HUES48 (cell line): Measurements from ENCODE around the gene ELOVL6.
"Not testable (repeated sequence)": the region's sequence is repeated elsewhere in the genome, so short reads cannot be mapped to it uniquely, and the experiment has no call there.

Experiments used
- H3K27ac ChIP-seq: one replicate; pipeline ENCODE4 v1.7.0; 2013; ENCODE audit warnings: low read depth, low read length, inconsistent platforms
- H3K27me3 ChIP-seq: 2 replicates; pipeline ENCODE4 v1.6.1; 2013; ENCODE audit warnings: mild to moderate bottlenecking, low read length; ENCODE audit not compliant: control insufficient read depth, insufficient read depth
- H3K36me3 ChIP-seq: 2 replicates; pipeline ENCODE4 v1.6.1; 2013; ENCODE audit warnings: low read length; ENCODE audit not compliant: control insufficient read depth, insufficient read depth
- H3K4me1 ChIP-seq: 2 replicates; pipeline ENCODE4 v1.6.1; 2013; ENCODE audit warnings: mild to moderate bottlenecking, low read length; ENCODE audit not compliant: control insufficient read depth, insufficient read depth
- H3K4me3 ChIP-seq: 2 replicates; pipeline ENCODE4 v1.5.1; 2013; ENCODE audit warnings: mild to moderate bottlenecking, low read depth, low read length
- H3K9ac ChIP-seq: 2 replicates; pipeline ENCODE4 v1.6.1; 2013; ENCODE audit warnings: mild to moderate bottlenecking, low read depth, low read length, moderate library complexity
- H3K9me3 ChIP-seq: 2 replicates; pipeline ENCODE4 v1.6.1; 2013; ENCODE audit warnings: low read length; ENCODE audit not compliant: control insufficient read depth, insufficient read depth

ELOVL6 gene

DNA sequence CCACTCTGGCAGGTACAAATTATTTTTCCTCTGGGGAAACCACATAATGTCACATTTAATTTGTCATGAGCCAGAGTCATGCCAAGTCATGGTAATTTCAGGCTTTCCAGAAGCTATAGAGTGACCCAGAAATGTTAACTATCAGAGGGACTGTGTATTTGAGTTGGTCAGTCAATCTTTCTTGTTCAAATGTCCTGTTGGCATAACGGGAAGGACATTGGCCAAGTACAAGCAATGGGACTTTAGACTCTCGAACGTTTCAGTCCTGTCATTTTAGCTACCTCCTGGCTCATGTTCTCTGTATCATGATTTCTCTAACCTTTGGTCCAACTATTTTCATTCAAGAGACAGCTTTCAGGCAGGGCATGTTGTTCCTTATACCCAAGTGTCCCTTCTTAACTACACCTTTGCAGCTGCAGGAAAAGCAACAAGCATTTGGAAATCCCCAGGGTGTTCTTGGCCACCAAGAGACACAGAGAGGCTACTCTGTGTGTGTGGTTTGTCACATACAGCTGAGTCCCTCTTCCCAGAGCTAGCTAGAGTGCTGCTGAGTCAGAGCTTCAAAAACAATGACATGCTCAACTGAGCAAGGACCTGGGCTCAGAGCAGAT lies 143.2 kb downstream of the ELOVL6 start:
- H3K9ac ChIP-seq: no peak overlapping the region

GRCh38 chr4:110049951-110050925 lies 148.2 kb downstream of the ELOVL6 start:
- Histone ChIP-seq H3K9me3 (no peaks in the 10 kb centered on the region), H3K9ac (no peak overlapping the region), H3K27me3 (no peaks in the 10 kb centered on the region), H3K4me1 (no peaks in the 10 kb centered on the region), H3K27ac (no peak overlapping the region), H3K4me3 (no peak overlapping the region), H3K36me3 (peaks cover 50% of the 10 kb centered on the region)

More for the DNA sequence above, 143.2 kb downstream of the ELOVL6 start:
- H3K9me3 ChIP-seq: no peaks in the 10 kb centered on the region
- H3K4me3 ChIP-seq: no peak overlapping the region
- H3K4me1 ChIP-seq: no peaks in the 10 kb centered on the region
- H3K36me3 ChIP-seq: peaks cover 52% of the 10 kb centered on the region
- H3K27me3 ChIP-seq: no peaks in the 10 kb centered on the region
- H3K27ac ChIP-seq: peak overlapping the region; percentile 69

DNA sequence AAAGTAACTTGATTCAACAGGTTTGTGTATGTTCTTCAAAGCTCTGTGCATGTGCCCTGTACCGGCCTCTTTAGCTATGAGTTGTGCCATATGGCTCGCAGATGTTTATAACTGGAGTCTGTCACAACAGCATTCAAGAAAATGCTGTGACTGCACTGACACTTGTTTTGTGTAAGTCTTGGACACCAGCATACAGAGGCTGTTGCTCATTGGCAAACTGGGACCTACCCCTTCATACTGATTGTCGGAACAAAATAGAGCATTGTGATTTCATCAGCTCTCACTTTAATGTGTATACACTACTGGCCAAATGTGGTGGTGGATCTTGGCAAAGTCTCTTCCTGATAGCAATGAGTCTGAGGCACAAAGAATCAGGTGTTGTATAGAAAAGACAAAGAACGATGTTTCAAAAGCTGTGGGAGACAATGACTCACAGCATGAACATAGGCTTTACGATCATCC lies 151.8 kb downstream of the ELOVL6 start:
- no peaks in the 10 kb centered on the region for H3K27me3 ChIP-seq
- no peak overlapping the region for H3K4me3 ChIP-seq
- H3K9me3 ChIP-seq: no peaks in the 10 kb centered on the region
- peaks cover 37% of the 10 kb centered on the region for H3K36me3 ChIP-seq
- no peak overlapping the region for H3K27ac ChIP-seq
- no peak overlapping the region for H3K9ac ChIP-seq
- H3K4me1 ChIP-seq: no peaks in the 10 kb centered on the region

- no peak overlapping the region for H3K4me3 ChIP-seq
- no peaks in the 10 kb centered on the region for H3K4me1 ChIP-seq
- peaks cover 5% of the 10 kb centered on the region for H3K36me3 ChIP-seq
- H3K27ac ChIP-seq: no peak overlapping the region
- no peaks in the 10 kb centered on the region for H3K9me3 ChIP-seq
- no peak overlapping the region for H3K9ac ChIP-seq
- H3K27me3 ChIP-seq: no peaks in the 10 kb centered on the region
These were observed 155.6 kb downstream of the ELOVL6 start for GRCh38 chr4:110042545-110043517.

DNA sequence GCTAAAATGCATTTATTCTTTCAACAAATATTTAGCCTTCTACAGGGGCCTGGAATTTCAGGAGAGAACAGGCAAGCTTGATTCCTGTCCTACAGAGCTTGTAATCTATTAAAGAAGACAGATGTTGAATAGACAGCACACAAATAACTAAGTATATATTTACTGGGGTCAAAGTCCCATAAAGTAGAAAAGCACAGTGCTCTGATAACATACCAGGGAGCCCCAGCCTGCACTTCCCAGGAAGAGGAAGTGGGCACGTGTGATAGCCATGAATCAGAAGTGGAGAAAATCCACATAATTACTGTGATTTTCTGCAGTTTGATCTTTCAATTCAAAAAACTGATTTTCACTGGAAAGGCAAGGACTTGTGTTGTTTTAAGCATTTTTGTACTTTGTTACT lies 156.7 kb downstream of the ELOVL6 start:
- Histone ChIP-seq H3K36me3 (peaks cover 5% of the 10 kb centered on the region), H3K9me3 (no peaks in the 10 kb centered on the region), H3K4me3 (no peak overlapping the region), H3K9ac (no peak overlapping the region), H3K4me1 (no peaks in the 10 kb centered on the region), H3K27me3 (no peaks in the 10 kb centered on the region), H3K27ac (no peak overlapping the region)

- H3K27ac ChIP-seq, H3K4me3 ChIP-seq, H3K27me3 ChIP-seq, H3K9ac ChIP-seq, H3K36me3 ChIP-seq, H3K4me1 ChIP-seq, H3K9me3 ChIP-seq: not testable (repeated sequence)
These were observed 159.3 kb downstream of the ELOVL6 start for GRCh38 chr4:110039164-110039563.

DNA sequence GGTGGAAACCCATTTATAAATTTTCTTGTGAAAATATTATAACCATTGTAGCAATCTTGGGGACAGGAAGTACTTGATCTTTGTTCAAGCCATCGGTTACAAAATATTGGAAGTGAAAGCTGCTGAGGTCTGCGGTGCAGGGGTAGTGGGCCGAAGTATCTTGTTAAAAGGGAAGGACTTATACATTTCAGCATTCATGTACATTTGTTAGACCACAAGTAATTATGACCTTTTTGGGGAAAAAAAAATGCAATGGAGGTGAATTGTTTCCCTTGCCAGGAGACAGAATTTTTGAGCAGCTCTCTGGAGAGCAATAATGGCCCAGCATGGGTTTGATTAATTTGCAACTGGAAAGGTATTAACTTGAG lies 164.4 kb downstream of the ELOVL6 start:
- H3K4me1 ChIP-seq: no peaks in the 10 kb centered on the region
- no peaks in the 10 kb centered on the region for H3K9me3 ChIP-seq

DNA sequence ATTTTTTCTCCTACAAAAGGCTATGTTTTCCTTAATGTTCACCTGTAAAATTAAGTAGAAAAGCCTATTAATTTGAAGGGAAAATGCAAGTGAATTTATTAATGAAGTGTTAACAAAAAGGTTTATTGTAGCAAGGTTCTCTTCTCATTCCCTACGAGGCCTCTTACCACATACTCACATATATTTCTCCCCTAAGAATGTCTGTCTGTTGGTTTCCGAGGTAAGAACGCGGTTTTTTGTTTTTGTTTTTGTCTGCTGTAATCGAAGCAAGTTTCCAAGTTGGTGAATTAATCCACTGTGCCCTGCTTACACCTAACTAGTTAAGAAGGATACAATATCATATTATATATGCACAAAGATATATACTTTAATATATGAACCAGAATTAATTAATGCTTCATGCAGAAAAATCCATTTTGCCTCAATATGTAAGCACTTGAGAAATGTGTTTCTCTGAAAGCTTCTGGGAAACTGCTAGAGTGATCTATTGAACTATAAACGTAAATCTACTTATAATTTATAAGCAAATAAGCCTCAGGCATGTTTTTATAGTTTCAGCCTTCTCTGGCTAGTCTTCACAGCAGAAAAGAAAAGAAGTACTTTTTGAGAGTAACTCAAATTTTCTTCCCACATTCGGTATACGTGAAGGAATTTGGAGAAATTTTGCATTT lies 164.9 kb downstream of the ELOVL6 start:
- no peaks in the 10 kb centered on the region for H3K4me1 ChIP-seq
- no peaks in the 10 kb centered on the region for H3K36me3 ChIP-seq
- no peaks in the 10 kb centered on the region for H3K9me3 ChIP-seq
- no peaks in the 10 kb centered on the region for H3K27me3 ChIP-seq
- H3K4me3 ChIP-seq: no peak overlapping the region
- no peak overlapping the region for H3K9ac ChIP-seq
- H3K27ac ChIP-seq: no peak overlapping the region

More for the DNA sequence above, 164.4 kb downstream of the ELOVL6 start:
- no peaks in the 10 kb centered on the region for H3K36me3 ChIP-seq
- no peak overlapping the region for H3K27ac ChIP-seq
- H3K4me3 ChIP-seq: no peak overlapping the region
- H3K9ac ChIP-seq: no peak overlapping the region
- H3K27me3 ChIP-seq: no peaks in the 10 kb centered on the region

GRCh38 chr4:110032603-110033002 lies 165.8 kb downstream of the ELOVL6 start:
- H3K27ac ChIP-seq: no peak overlapping the region
- no peaks in the 10 kb centered on the region for H3K9me3 ChIP-seq
- H3K9ac ChIP-seq: no peak overlapping the region
- no peaks in the 10 kb centered on the region for H3K4me1 ChIP-seq
- no peaks in the 10 kb centered on the region for H3K27me3 ChIP-seq
- no peak overlapping the region for H3K4me3 ChIP-seq
- no peaks in the 10 kb centered on the region for H3K36me3 ChIP-seq

DNA sequence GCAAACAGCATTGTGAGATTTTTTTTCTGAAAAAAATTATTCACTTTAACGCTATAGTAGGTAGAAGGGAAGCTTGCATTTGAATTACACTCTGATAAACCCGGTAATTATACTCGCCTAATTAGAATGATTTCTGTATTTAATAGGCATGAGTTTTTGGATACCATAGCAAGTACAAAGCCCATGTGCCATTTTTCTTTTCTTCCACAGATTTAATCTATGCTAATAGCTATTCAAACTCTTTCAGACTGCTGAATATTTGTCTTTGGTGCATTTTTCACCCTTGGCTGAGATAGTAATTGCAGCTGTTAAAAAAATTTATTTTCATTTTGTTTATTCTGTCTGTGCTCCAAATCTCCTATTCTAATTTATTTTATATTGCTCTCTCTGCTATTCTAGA lies 172.7 kb downstream of the ELOVL6 start:
- no peak overlapping the region for H3K9ac ChIP-seq
- no peak overlapping the region for H3K27ac ChIP-seq
- H3K4me1 ChIP-seq: peaks cover 3% of the 10 kb centered on the region; the same call in 1 of the 2 replicates
- H3K9me3 ChIP-seq: no peaks in the 10 kb centered on the region
- no peak overlapping the region for H3K4me3 ChIP-seq
- H3K27me3 ChIP-seq: no peaks in the 10 kb centered on the region
- no peaks in the 10 kb centered on the region for H3K36me3 ChIP-seq
